Left cardiac atrium (tissue), 4 donors: ENCODE results near the gene LMAN2. TPM values are rescaled to one million over a fixed set of nuclear protein-coding genes. Genes with fewer than 3 reads are reported as not detected.

Experiments used
- ATAC-seq, 2 donors: fragments of 200-7000 bp; cut with Tn5 transposase; one replicate each; pipeline ENCODE4 v1.9.1; 2020; ENCODE audit warnings: mild to moderate bottlenecking in 2 of 2, moderate library complexity in 2 of 2
- DNase-seq: peaks from one replicate; pipeline ENCODE4 v3.0.0-alpha.2; 2020
- intact Hi-C, 2 donors: fragments of 100-400 bp; cut with DNase I; formaldehyde crosslinking; loops; one replicate each; pipeline versions ENCODE4 v1.14.1 to v1.15.1; 2022 to 2023
- total RNA-seq, 2 donors: library from RNA; stranded (reverse); fragmentation: NEBNext Ultra II Directional; extraction: Animal tissue kit (Norgen Biotek cat#: 25700); gene quantifications; one replicate each; pipeline ENCODE4 v1.2.1, GENCODE V29; 2021
- donor health status: DM: no; HTN: yes; CAD: no.
- donor health status: DM: no; HTN: yes; CAD: no; lungs with severe emphysema.
- donor health status: DM: yes; HTN: yes; CAD: no.
- donor health status: Dilated cardiomyopathy.

The LMAN2 gene
- total RNA-seq, 2 donors from 2014 or later = 76.4 to 77.7 TPM

DNA sequence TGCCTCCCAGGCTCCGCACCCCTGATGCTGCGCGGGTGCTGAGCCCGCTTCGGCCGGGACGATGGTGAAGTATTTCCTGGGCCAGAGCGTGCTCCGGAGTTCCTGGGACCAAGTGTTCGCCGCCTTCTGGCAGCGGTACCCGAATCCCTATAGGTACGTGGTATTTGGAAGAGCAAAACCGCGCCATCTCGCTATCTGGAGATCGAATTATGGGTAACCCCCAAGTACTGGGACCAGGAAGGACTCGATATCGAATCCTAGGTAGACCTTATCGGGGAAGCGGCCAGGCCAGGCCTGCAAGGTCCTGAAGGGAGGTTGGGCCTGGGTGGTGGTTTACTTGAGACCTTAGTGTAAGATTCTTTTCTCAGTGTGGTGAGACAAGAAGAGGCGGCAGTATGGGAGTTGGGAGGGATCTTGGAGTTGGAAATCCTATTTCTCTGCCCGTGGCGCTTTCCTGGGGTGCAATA is 47.5 kb downstream of the LMAN2 start:
- ATAC-seq = peak in 1 of 2 donors; percentile 5
- intact Hi-C loops = loop anchor here in 1 of 2 donors (10.0 kb wide), 1 partner anchor 189 kb away; no protein-coding TSS in a partner anchor
- no peak for DNase-seq

DNA sequence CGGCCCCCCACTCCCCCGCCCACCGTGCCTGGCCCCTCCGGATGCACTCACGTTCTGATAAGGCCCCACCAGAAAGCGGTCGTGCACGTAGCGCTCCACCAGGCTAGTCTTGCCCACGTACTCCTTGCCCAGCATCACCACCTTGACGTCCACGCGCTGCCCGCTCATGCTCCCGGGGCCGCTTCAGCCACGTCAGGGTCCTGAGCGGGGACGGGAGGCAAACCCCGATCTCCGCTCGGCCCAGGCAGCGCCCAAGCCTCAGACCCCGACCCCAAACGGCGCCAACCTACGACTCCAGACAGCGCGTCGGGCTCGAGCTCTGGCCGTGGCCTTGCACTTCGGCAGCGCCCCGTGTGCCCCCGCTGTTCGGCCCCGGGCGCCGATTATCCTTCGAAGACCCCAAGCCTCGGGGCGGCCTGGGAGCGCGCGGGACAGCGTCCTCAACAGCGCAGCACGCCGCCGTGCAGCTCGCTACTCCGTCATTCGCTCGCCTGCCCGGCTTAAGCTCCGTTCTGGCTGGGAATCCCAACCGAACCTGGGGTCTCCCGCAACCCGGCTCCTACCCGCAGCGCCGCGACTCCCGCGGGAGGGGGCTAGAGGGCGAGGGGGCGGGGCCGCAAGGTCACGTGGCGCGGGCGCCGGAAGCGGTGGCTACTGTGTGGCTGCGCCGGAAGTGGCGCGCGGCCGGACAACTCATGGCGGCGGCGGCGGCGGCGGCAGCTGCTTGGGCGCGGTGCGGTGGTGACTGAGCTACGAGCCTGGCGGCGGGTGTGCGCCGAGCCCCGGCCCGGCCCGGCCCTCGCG is 48.1 kb downstream of the LMAN2 start, which contains the start of the genes PRELID1 and RAB24:
Gene PRELID1 (plus strand): TSS at position 679 of the 804 bp plus-strand sequence. CDS start 187 bp downstream, outside the sequence.
Gene RAB24 (minus strand): TSS at position 599 of the 804 bp plus-strand sequence. CDS start 431 bp downstream, at position 168.
- peak; percentile 92 for DNase-seq
- intact Hi-C loops = loop anchor here in 1 of 2 donors (10.0 kb wide), 1 partner anchor 189 kb away; no protein-coding TSS in a partner anchor
- peak; percentile 82 to 93 for ATAC-seq

DNA sequence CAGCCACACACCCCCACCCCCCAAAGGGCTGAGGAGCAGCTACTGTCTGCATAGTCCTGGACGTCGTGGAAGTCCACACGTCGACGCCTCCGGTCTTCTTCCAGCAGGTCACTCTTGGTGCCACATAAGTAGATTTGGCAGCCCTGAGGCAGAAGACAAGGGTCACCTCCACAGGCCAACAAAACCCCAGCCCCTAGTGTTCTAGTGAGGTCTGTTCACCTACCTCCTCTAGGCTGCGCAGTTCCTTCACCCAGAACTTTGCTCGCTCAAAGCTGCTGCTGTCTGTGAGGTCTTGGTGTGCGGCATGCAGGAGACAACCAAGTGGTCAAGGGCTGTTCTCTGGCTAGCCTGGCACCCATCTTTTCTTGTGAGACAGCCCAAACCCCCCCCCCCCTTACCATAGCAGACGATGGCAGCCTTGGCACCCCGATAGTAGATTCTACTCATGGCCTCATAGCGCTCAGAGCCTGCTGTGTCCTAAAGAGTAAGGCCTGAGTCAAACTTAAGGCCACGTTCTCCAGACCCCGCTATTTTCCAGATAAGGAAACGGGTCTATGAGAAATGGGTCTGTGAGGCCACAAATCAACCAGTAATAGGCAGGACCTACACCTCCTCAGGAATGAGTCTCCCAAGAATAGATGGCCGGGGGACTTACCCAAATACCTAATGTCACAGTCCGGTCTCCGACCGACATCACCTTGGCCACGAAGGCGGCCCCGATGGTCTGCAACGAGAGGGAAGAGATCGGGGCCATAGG is 48.9 kb downstream of the LMAN2 start:
- ATAC-seq (peak in 1 of 2 donors; percentile 0), DNase-seq (no peak)
- intact Hi-C loops = loop anchor here in 1 of 2 donors (10.0 kb wide), 1 partner anchor 188 kb away; no protein-coding TSS in a partner anchor

- ATAC-seq (no peak), DNase-seq (no peak)
- intact Hi-C loops = loop anchor here in 1 of 2 donors (10.0 kb wide), 1 partner anchor 187 kb away; no protein-coding TSS in a partner anchor
These were observed 49.8 kb downstream of the LMAN2 start for GRCh38 chr5:177301503-177302165.

DNA sequence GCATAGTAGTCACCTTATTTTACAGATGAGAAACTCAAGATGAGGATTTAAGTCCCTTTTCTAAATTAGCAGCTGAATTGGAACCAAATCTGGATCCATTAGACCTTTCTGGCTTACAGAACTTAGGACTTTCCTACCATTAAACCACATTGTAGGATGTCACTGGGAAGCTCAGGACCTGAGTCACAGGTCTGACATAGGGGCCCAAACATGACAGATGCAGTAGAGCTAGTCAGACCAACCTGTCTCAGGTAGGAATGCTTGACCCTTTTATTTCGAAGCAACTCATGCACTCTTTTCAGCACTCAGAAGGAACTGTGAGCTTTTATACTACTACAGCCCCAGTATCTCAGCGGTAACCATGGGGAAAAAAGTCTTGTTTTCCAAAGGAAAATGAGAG is 50.5 kb downstream of the LMAN2 start:
- DNase-seq = no peak
- ATAC-seq = no peak

DNA sequence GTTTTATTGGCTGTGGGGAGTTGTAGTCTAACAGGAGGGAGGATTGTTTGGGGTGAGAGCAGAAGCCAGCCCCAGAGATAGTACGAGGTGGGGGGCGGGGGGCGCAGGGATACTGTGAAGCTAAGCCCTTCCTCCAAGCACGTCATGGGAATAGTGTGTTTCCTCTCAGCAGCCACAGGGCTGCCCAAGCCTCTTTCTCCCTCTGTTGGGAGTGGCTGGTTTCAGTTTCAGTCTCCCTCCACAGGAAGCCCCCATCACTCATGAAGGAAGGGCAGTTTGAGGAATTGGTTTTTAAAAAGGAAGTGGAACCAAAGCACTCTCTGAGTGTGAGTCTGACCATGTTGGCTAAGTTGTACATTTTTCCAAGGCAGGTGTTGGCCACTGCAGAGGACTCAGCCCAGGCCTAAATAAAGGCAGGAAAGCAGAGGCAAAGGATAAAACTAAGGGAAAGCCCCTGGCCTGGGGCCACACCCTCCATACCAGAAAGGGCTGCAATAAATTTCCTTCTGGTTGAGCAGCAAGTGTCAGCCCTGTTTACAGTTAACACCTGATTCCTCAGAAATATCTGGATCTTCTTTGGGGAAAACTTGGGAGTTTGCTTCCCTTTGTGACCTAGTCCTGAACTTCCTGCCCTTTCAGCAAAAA is 51.1 kb downstream of the LMAN2 start:
- intact Hi-C loops = loop anchor here in 1 of 2 donors (10.0 kb wide), 1 partner anchor 186 kb away; no protein-coding TSS in a partner anchor
- DNase-seq (peak; percentile 74), ATAC-seq (peak; percentile 20 to 35)

More for the DNA sequence above, 50.5 kb downstream of the LMAN2 start:
- intact Hi-C loops = loop anchor here in 1 of 2 donors (10.0 kb wide), 1 partner anchor 186 kb away; no protein-coding TSS in a partner anchor

DNA sequence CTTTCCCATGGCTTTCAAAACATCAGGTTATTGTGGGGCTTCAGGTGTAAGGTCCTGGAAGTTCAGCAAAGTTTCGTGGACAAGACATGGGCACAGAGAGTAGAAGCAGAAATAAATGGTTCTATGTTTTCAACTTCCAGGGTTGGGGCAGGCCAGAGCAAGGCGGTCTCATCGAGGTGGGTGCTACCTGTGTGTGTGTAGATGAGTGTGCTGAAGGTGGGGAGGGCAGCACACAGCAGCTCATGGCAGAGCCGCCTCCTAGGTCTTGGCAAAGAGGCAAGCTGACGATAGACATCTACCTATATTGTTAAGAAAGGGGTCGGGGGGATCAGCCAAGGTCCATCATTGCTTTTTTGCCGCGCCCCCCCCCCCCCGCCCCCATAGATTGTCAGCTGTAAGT is 51.8 kb downstream of the LMAN2 start:
- no peak for ATAC-seq
- no peak for DNase-seq
- intact Hi-C loops = loop anchor here (10.0 kb wide), 1 partner anchor 185 kb away; no protein-coding TSS in a partner anchor

DNA sequence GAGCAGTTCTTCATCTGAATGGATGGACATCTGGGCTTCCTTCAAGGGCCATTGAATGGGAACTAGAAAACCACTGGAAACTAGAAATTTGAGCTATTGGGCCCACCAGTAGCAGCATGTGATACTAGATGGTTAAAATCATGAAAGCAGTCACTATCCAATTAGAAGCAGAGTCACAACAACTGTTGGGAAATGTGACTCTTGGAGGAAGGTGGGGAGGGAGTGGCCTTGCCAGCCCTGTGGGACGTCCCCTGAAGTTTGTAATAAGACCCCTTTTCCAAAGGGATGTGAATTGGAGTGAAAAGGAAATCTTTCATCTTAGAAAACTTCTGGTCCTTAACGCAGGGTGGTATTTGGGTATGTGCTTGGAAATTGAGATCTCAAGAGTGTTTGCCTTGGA is 53.5 kb downstream of the LMAN2 start:
- intact Hi-C loops = loop anchor here in 1 of 2 donors (10.0 kb wide), 1 partner anchor 183 kb away; no protein-coding TSS in a partner anchor
- DNase-seq (no peak), ATAC-seq (no peak)

DNA sequence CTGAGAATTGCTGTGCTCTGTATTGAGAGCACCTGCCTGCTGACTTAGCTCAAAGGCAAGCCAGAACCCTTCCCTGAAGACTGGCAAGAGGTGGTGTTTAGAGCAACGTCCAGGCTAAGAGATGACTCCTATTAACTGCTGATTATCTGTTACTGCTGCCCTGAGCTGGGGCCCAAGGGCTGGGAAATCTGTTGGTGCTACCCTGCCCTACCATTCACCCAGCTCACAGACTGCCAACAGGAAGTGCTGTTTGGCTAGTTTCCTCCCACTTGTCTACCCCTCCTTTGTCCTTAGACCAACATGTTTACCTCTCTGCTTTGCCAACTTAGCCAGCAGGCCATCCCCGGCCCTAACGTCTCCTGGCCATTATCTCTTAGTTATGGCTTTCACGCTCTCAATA is 54.9 kb downstream of the LMAN2 start:
- intact Hi-C loops = loop anchor here in 1 of 2 donors (10.0 kb wide), 1 partner anchor 182 kb away; no protein-coding TSS in a partner anchor
- peak in 1 of 2 donors; percentile 2 for ATAC-seq
- DNase-seq = no peak

- intact Hi-C loops = loop anchor here in 1 of 2 donors (10.0 kb wide), 1 partner anchor 181 kb away; no protein-coding TSS in a partner anchor
- DNase-seq (no peak), ATAC-seq (no peak)
These were observed 55.5 kb downstream of the LMAN2 start for GRCh38 chr5:177295924-177296323.

- intact Hi-C loops = loop anchor here in 1 of 2 donors (10.0 kb wide), 1 partner anchor 180 kb away; no protein-coding TSS in a partner anchor
- peak; percentile 17 to 20 for ATAC-seq
- no peak for DNase-seq
These were observed 56.8 kb downstream of the LMAN2 start for GRCh38 chr5:177294632-177295031.

- DNase-seq (no peak), ATAC-seq (no peak)
- intact Hi-C loops = loop anchor here in 1 of 2 donors (10.0 kb wide), 1 partner anchor 179 kb away; no protein-coding TSS in a partner anchor
These were observed 57.5 kb downstream of the LMAN2 start for GRCh38 chr5:177293819-177294581.

DNA sequence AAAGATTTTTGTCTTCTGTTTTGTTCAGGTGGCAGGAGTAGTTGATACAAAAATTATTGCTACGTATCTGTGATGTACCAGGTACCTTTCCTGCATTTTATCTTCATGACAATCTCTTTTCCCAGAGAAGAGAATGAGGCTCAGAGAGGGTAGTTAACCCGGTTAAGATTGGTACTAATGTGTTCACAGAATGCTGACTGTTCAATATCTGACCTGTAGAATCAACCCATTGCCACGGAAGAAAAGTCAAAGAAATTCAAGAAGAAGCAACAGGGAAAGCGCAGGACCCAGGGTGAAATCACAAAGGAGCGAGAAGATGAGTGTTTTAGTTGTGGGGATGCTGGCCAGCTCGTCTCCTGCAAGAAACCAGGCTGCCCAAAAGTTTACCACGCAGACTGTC is 59.7 kb downstream of the LMAN2 start:
- intact Hi-C loops = loop anchor here in 1 of 2 donors (10.0 kb wide), 1 partner anchor 177 kb away; no protein-coding TSS in a partner anchor
- DNase-seq (no peak), ATAC-seq (no peak)

DNA sequence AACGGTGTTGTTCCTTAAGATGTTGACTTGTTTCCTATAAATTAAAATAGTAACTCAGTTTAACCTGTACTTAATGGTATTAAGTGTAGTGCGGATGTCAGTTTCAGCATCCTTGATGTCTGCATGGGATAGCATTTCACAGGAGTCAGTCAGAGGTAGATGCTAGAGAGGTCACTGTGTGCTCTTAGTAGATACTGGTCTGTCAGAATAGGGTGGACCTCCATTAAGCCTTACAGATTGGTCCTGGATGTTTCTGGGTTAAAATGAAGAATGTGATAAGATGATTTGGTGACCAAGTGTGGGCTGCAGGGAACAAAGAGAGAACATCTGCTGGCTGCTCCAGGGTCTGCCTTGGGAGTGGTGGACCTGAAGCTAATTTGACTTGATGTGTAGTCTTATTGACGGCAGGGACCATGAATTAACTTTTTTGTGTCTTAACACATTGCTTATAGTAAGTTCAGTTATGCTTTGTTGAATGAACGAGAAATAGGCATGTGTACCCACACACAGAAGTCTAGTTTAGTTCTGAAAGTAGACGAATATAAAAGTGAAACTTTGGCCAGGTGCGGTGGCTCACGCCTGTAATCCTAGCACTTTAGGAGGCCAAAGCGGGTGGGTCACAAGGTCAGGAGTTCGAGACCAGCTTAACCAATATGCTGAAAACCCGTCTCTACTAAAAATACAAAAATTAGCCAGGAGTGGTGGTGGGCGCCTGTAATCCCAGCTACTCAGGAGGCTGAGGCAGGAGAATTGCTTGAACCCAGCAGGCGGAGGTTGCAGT is 60.5 kb downstream of the LMAN2 start:
- intact Hi-C loops = loop anchor here in 1 of 2 donors (10.0 kb wide), 1 partner anchor 176 kb away; no protein-coding TSS in a partner anchor

DNA sequence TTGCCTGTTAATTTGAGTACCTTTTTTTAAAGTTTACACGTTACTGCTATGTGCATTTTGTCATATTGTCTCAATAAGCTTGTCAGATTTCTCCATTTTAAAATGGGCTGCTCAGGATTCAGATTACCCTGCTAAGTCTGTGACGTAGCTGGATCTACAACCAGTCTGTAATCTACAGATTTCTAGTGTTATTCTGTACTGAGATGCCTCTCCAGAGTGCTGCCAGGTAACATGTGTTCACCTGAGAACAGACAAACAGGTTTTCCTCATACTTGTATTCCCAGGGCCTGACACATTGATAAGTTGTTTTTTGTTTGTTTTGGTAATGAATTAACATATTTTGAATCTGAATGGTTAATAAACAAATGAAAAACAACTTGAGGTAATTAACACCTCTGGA is 63.3 kb downstream of the LMAN2 start:
- DNase-seq (no peak), ATAC-seq (no peak)
- intact Hi-C loops = no loop called here

More for the DNA sequence above, 60.5 kb downstream of the LMAN2 start:
- no peak for DNase-seq
- no peak for ATAC-seq
